Renal cortical epithelial cell (primary cell): Measurements from ENCODE around the gene SUSD3. TPM values are rescaled to one million over a fixed set of nuclear protein-coding genes. Genes with fewer than 3 reads are reported as not detected.

Experiments
- total RNA-seq: library from RNA; depleted of rRNA; stranded (reverse); fragments of >200 nt; gene quantifications from 2 replicates; pipeline ENCODE4 v1.2.3, GENCODE V29; 2014

Gene SUSD3
- total RNA-seq, 1 donor from 2014 or later = 5.1 TPM

Other genes with a start within 250 kb of the SUSD3 start
- 13.0 and 23.5 TPM in 2 replicates for gene ZNF484, start 180.7 kb upstream of the SUSD3 start, total RNA-seq
- 0.35 and 0.52 TPM in 2 replicates for gene FGD3, start 111.2 kb upstream of the SUSD3 start, total RNA-seq
- gene CARD19, start 37.5 kb downstream of the SUSD3 start, total RNA-seq = 38.0 and 71.7 TPM in 2 replicates
- gene NINJ1, start 75.5 kb downstream of the SUSD3 start, total RNA-seq = 35.1 and 81.8 TPM in 2 replicates
- gene WNK2, start 125.4 kb downstream of the SUSD3 start, total RNA-seq = 0.17 TPM in 1 of 2 replicates, not detected in the other